ENCODE results near the gene NLRP6.
"Not testable (repeated sequence)": the region's sequence is repeated elsewhere in the genome, so short reads cannot be mapped to it uniquely, and the experiment has no call there.

Gene NLRP6

DNA sequence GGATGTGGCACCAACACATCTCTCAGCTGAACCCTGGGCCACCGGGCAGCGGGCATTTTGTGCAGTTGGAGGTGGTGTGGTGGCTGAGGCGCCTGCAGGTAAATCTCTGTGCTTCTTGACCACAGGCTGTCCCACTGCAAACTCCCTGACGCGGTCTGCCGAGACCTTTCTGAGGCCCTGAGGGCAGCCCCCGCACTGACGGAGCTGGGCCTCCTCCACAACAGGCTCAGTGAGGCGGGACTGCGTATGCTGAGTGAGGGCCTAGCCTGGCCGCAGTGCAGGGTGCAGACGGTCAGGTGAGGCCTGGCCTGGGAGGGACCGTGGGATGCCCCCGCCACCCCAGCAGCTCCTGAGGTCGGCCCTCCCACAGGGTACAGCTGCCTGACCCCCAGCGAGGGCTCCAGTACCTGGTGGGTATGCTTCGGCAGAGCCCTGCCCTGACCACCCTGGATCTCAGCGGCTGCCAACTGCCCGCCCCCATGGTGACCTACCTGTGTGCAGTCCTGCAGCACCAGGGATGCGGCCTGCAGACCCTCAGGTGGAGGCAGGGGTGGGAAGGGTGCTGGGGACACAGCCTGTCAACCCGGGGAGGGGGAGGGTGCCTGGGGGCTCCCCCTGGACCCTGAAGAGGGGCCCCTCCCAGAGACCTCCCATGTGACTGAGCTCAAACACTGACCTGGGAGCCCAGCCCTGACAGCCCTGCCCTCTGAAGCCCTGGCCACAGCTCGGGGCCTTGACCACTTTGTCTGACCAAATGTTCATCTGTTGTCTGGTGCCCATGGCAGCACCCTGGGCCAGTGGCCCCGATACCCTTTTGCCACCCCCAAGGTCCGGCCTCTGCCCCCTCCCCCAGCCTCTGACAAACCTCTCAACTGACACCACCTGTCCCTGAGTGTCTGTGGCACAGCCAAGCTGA, 6.2 kb downstream of the NLRP6 start:
- Histone ChIP-seq H3K36me3 (ENCODE audit: insufficient read depth, low read length) (no peaks in the 10 kb centered on the region), H3K27me3 (ENCODE audit: control insufficient read depth in 1 of 2, insufficient read depth in 2 of 2, low read length in 2 of 2) (peaks cover 17 to 67% of the 10 kb centered on the region in 2 donors), H3K9ac (ENCODE audit: low read length) (no peak overlapping the region), H3K27ac (ENCODE audit: low read depth, low read length) (no peak overlapping the region), H3K9me3 (ENCODE audit: low read length) (no peaks in the 10 kb centered on the region), H3K4me3 (ENCODE audit: low read depth in 1 of 2, low read length in 2 of 2) (no peak overlapping the region), H3K4me1 (ENCODE audit: insufficient read depth, low read length) (peaks cover 6% of the 10 kb centered on the region)

DNA sequence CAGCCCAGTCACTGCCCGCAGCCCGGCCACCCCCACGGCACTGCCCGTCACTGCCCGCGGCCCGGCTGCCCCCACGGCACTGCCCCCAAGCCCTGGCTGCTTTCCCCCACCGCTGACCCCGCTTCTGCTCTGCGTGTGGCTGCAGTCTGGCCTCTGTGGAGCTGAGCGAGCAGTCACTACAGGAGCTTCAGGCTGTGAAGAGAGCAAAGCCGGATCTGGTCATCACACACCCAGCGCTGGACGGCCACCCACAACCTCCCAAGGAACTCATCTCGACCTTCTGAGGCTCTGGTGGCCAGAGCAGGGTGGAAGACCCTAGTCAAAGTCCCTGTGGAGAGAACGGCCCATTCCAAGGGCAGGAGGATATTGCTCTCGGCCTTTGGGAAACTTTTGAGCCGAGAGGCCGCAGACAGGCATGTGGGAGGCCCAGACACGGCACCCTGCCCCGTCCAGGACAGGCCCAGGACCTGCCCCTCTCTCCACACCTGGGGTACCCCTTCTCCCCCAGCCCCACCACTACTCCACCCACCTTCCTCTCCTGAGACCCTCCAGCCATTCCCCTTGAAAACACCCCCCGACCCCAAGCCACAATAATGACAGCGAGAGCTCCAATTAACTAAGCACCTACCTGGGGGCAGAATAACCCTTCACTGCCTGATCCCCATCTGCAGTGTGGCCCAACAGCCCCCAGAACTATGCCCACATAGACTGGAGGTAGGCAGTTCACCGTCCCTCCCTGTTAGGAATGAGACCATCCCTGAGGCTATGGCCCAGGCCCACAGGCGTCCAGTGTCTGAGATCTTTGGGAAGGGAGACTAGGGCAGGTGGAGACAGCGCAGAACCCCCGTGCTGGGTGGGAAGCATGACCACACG, 7.0 kb downstream of the NLRP6 start:
- H3K4me1 ChIP-seq (ENCODE audit: insufficient read depth, low read length), result peaks cover 6% of the 10 kb centered on the region
- no peaks in the 10 kb centered on the region for H3K9me3 ChIP-seq (ENCODE audit: low read length)
- H3K27ac ChIP-seq (ENCODE audit: low read depth, low read length), result no peak overlapping the region
- H3K27me3 ChIP-seq (ENCODE audit: control insufficient read depth in 1 of 2, insufficient read depth in 2 of 2, low read length in 2 of 2), result peaks cover 17 to 58% of the 10 kb centered on the region in 2 donors
- no peaks in the 10 kb centered on the region for H3K36me3 ChIP-seq (ENCODE audit: insufficient read depth, low read length)
- no peak overlapping the region for H3K9ac ChIP-seq (ENCODE audit: low read length)
- no peak overlapping the region for H3K4me3 ChIP-seq (ENCODE audit: low read depth in 1 of 2, low read length in 2 of 2)

DNA sequence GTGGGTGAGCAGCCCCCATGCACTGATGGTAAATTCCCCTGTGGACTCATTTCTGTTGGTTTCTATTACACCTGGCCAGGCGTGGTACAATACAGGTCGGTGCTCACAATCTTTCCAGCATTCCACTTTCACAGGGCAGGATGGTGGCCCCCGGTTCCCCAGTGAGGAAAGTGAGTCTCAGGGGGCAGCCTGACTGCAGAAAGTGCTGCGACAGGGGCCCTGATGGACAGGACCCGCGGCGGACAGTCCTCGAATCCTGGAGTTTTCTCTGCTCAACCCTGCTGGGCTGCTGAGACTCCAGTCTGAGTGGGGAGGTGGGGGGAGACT, 7.7 kb downstream of the NLRP6 start:
- H3K4me3 ChIP-seq (ENCODE audit: low read depth in 1 of 2, low read length in 2 of 2), result no peak overlapping the region
- no peak overlapping the region for H3K27ac ChIP-seq (ENCODE audit: low read depth, low read length)
- H3K9ac ChIP-seq (ENCODE audit: low read length), result no peak overlapping the region
- H3K36me3 ChIP-seq (ENCODE audit: insufficient read depth, low read length), result no peaks in the 10 kb centered on the region
- H3K27me3 ChIP-seq (ENCODE audit: control insufficient read depth in 1 of 2, insufficient read depth in 2 of 2, low read length in 2 of 2), result peaks cover 14 to 52% of the 10 kb centered on the region in 2 donors
- peaks cover 6% of the 10 kb centered on the region for H3K4me1 ChIP-seq (ENCODE audit: insufficient read depth, low read length)
- no peaks in the 10 kb centered on the region for H3K9me3 ChIP-seq (ENCODE audit: low read length)

DNA sequence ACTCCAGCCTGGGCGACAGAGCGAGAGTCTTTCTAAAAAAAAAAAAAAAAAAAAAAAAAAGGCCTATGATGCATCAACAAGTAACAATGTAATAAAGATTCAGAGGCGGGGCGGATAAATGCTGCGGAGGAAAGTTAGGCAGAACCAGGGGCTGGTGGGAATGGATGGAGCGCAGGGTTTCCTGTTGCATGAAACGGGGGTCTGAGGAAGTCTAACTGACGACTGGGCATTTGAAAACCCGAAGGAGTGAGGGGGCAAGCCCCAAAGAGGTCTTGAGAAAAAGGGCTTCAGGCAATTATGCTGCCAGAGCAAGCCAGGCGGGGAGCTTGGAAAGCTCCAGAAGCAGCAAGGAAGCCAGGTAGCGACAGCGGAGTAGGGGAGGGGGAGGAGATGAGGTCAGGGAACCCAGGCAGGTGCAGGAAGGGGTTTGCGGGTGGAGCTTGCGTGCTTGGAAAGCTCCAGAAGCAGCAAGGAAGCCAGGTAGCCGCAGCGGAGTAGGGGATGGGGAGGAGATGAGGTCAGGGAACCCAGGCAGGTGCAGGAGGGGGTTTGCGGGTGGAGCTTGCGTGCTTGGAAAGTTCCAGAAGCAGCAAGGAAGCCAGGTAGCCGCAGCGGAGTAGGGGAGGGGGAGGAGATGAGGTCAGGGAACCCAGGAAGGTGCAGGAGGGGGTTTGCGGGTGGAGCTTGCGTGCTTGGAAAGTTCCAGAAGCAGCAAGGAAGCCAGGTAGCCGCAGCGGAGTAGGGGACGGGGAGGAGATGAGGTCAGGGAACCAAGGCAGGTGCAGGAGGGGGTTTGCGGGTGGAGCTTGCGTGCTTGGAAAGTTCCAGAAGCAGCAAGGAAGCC, 9.0 kb downstream of the NLRP6 start:
- not testable (repeated sequence) for H3K9me3 ChIP-seq (ENCODE audit: low read length); H3K27ac ChIP-seq (ENCODE audit: low read depth, low read length); H3K4me1 ChIP-seq (ENCODE audit: insufficient read depth, low read length); H3K36me3 ChIP-seq (ENCODE audit: insufficient read depth, low read length); H3K9ac ChIP-seq (ENCODE audit: low read length); H3K4me3 ChIP-seq (ENCODE audit: low read depth in 1 of 2, low read length in 2 of 2)
- H3K27me3 ChIP-seq (ENCODE audit: control insufficient read depth in 1 of 2, insufficient read depth in 2 of 2, low read length in 2 of 2), result peaks cover under 1 to 38% of the 10 kb centered on the region in 2 donors

DNA sequence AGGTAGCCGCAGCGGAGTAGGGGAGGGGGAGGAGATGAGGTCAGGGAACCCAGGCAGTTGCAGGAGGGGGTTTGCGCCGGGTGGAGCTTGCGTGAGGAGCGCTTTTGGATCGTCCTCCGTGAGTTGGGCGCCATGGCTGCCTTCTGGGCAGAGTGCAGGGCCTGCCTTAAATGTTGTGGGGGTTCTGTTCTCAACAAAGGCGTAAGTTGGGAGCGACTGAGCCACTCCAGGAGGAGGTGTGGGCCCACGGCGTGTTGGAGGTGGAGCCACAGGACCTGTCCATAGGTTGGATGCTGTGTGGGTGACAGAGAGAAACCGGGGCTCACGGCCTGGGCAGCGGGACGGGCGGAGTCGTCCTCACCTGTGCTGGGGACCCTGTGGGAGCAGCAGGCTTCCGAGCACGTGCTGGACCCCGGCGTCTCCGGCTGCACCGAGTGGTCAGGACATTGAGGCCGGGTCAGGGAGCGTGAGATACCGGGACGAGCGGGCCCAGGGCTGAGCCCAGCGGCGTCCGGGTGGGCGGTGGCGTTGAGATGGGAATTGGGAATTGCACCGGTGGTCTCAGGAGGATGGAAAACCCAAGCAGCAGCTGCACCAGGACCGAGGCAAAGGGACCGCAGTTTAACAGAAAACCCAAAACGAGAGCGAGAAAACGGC, 9.7 kb downstream of the NLRP6 start:
- peak overlapping the region; percentile 64 to 77 for H3K4me3 ChIP-seq (ENCODE audit: low read depth in 1 of 2, low read length in 2 of 2)
- no peak overlapping the region for H3K27ac ChIP-seq (ENCODE audit: low read depth, low read length)
- H3K27me3 ChIP-seq (ENCODE audit: control insufficient read depth in 1 of 2, insufficient read depth in 2 of 2, low read length in 2 of 2), result peaks cover 0 to 31% of the 10 kb centered on the region in 2 donors
- H3K4me1 ChIP-seq (ENCODE audit: insufficient read depth, low read length), result peaks cover 6% of the 10 kb centered on the region
- H3K36me3 ChIP-seq (ENCODE audit: insufficient read depth, low read length), result no peaks in the 10 kb centered on the region
- no peak overlapping the region for H3K9ac ChIP-seq (ENCODE audit: low read length)
- no peaks in the 10 kb centered on the region for H3K9me3 ChIP-seq (ENCODE audit: low read length)

GRCh38 chr11:288478-289397, 10.5 kb downstream of the NLRP6 start, which contains the start of gene PGGHG:
Gene PGGHG (plus strand): TSS chr11:289126. CDS start chr11:289817, 691 bp downstream.
- peaks cover 0 to 28% of the 10 kb centered on the region in 2 donors for H3K27me3 ChIP-seq (ENCODE audit: control insufficient read depth in 1 of 2, insufficient read depth in 2 of 2, low read length in 2 of 2)
- peaks cover 6% of the 10 kb centered on the region for H3K4me1 ChIP-seq (ENCODE audit: insufficient read depth, low read length)
- H3K4me3 ChIP-seq (ENCODE audit: low read depth in 1 of 2, low read length in 2 of 2), result peak within 1 kb of the TSS; percentile 64 to 77
- no peaks in the 10 kb centered on the region for H3K36me3 ChIP-seq (ENCODE audit: insufficient read depth, low read length)
- no peaks in the 10 kb centered on the region for H3K9me3 ChIP-seq (ENCODE audit: low read length)
- H3K27ac ChIP-seq (ENCODE audit: low read depth, low read length), result no peak within 1 kb of the TSS
- H3K9ac ChIP-seq (ENCODE audit: low read length), result no peak within 1 kb of the TSS

DNA sequence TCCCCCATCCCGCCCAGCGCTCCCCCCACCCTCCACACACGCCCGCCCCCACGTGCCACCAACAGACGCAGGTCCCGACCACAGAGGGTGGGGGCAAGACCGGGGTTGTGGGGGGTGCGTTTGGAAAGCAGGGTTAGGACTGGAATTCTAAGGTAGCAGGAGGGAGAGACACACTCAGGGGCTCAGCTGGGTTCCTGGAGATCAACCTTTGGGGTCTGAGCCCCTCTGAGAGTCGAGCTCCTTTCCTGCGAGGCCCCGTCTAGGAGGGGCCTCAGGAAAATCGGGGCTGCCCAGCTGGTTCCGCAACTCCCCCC, 11.1 kb downstream of the NLRP6 start:
- H3K4me3 ChIP-seq (ENCODE audit: low read depth in 1 of 2, low read length in 2 of 2), result no peak overlapping the region
- no peak overlapping the region for H3K27ac ChIP-seq (ENCODE audit: low read depth, low read length)
- peaks cover 0 to 23% of the 10 kb centered on the region in 2 donors for H3K27me3 ChIP-seq (ENCODE audit: control insufficient read depth in 1 of 2, insufficient read depth in 2 of 2, low read length in 2 of 2)
- no peaks in the 10 kb centered on the region for H3K9me3 ChIP-seq (ENCODE audit: low read length)
- H3K36me3 ChIP-seq (ENCODE audit: insufficient read depth, low read length), result no peaks in the 10 kb centered on the region
- no peak overlapping the region for H3K9ac ChIP-seq (ENCODE audit: low read length)
- H3K4me1 ChIP-seq (ENCODE audit: insufficient read depth, low read length), result peaks cover 6% of the 10 kb centered on the region

- no peak overlapping the region for H3K27ac ChIP-seq (ENCODE audit: low read depth, low read length)
- H3K4me3 ChIP-seq (ENCODE audit: low read depth in 1 of 2, low read length in 2 of 2), result no peak overlapping the region
- peaks cover 0 to 18% of the 10 kb centered on the region in 2 donors for H3K27me3 ChIP-seq (ENCODE audit: control insufficient read depth in 1 of 2, insufficient read depth in 2 of 2, low read length in 2 of 2)
Measured at GRCh38 chr11:289712-290620, 11.8 kb downstream of the NLRP6 start.

DNA sequence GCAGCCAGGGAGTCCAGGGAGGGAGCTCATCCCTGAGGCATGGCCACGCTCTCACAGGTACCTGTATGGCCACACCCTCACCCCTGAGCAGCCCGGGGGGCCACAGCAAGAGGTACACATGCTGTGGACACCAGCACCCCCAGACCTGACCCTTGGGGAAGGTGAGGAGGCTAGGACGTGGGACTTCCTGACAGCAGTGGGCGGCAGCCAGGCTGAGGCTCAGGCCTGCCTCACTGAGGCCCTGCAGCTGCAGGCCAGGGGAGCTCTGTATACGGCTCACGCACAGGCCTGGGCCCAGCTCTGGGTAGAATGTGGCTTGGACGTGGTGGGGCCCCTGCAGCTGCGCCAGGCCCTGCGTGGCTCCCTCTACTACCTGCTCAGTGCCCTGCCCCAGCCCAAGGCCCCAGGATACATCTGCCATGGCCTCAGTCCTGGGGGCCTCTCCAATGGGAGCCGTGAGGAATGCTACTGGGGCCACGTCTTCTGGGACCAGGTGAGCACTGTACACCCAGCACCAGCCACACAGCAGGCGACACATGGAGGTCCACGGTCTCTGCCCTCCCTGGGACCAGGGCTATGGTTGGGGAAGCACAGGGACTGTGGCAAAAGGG, 12.5 kb downstream of the NLRP6 start:
- no peak overlapping the region for H3K27ac ChIP-seq (ENCODE audit: low read depth, low read length)
- H3K4me3 ChIP-seq (ENCODE audit: low read depth in 1 of 2, low read length in 2 of 2), result no peak overlapping the region
- H3K4me1 ChIP-seq (ENCODE audit: insufficient read depth, low read length), result peaks cover 6% of the 10 kb centered on the region
- H3K27me3 ChIP-seq (ENCODE audit: control insufficient read depth in 1 of 2, insufficient read depth in 2 of 2, low read length in 2 of 2), result peaks cover 0 to 16% of the 10 kb centered on the region in 2 donors
- H3K36me3 ChIP-seq (ENCODE audit: insufficient read depth, low read length), result no peaks in the 10 kb centered on the region
- no peak overlapping the region for H3K9ac ChIP-seq (ENCODE audit: low read length)
- H3K9me3 ChIP-seq (ENCODE audit: low read length), result no peaks in the 10 kb centered on the region

More at GRCh38 chr11:289712-290620, 11.8 kb downstream of the NLRP6 start:
- Histone ChIP-seq H3K4me1 (ENCODE audit: insufficient read depth, low read length) (peaks cover 6% of the 10 kb centered on the region), H3K9ac (ENCODE audit: low read length) (no peak overlapping the region), H3K36me3 (ENCODE audit: insufficient read depth, low read length) (no peaks in the 10 kb centered on the region), H3K9me3 (ENCODE audit: low read length) (no peaks in the 10 kb centered on the region)
